ENCODE measurements around the gene PIK3CG.
"Not testable (repeated sequence)": the region's sequence is repeated elsewhere in the genome, so short reads cannot be mapped to it uniquely, and the experiment has no call there.

PIK3CG gene

GRCh38 chr7:106952001-106952657 is 87.0 kb downstream of the PIK3CG start:
- Histone ChIP-seq H2AFZ (ENCODE audit: low read depth, low read length, severe bottlenecking) (no peak overlapping the region), H3K9ac (ENCODE audit: low read length) (no peak overlapping the region)
- TF ChIP-seq EZH2phosphoT487 (conservative IDR thresholded peaks at IDR 0.05; ENCODE audit: low read length): no peak
- TF ChIP-seq CTCF (IDR thresholded peaks at IDR 0.05; ENCODE audit: insufficient read depth, low read length, poor library complexity, severe bottlenecking): no peak

DNA sequence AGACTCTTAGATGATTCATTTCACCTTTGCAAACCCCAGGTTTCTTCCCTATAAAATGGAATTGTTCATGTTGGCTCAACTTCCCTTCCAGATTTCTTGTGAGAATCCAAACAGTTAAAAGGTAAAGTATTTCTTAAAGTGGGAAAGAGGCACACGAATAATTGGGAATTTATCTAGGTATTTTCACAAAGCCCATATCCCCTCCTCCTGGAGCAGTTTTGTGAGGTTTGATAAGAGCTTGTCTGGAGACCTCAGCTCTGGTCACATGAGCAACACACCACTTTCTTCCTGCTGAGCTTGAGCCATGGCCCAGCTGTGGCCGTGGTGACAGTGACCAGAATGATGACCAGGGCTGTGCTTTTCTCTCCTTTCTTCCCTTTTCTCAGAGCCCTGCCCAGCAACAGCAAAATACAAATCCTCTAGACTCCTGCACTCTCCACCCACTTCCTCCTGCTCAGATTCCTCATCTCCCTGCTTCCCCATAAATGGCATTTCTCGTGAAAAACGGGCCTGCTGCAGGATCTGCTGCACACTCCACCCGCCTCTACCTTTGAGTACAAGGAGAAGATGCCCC is 87.7 kb downstream of the PIK3CG start:
- no peak overlapping the region for H3K27ac ChIP-seq (ENCODE audit: low read depth, low read length)
- H4K20me1 ChIP-seq (ENCODE audit: low read depth, low read length): no peaks in the 10 kb centered on the region
- no peaks in the 10 kb centered on the region for H3K27me3 ChIP-seq (ENCODE audit: low read length)
- TF ChIP-seq EZH2phosphoT487 (conservative IDR thresholded peaks at IDR 0.05; ENCODE audit: low read length) (no peak), CTCF (IDR thresholded peaks at IDR 0.05; ENCODE audit: insufficient read depth, low read length, poor library complexity, severe bottlenecking) (no peak)
- H3K9me2 ChIP-seq (replicated peaks; ENCODE audit: insufficient read depth, low read length): no peaks in the 10 kb centered on the region
- no peaks in the 10 kb centered on the region for H3K79me2 ChIP-seq (ENCODE audit: insufficient read depth, low read length)
- no peaks in the 10 kb centered on the region for H3F3A ChIP-seq (ENCODE audit: insufficient read depth)
- H3K9ac ChIP-seq (ENCODE audit: low read length): no peak overlapping the region
- H2AFZ ChIP-seq (ENCODE audit: low read depth, low read length, severe bottlenecking): no peak overlapping the region
- no peak overlapping the region for H3K4me2 ChIP-seq (ENCODE audit: low read depth, low read length, poor library complexity, severe bottlenecking)
- no peaks in the 10 kb centered on the region for H3K36me3 ChIP-seq (ENCODE audit: low read length)
- no peak overlapping the region for H3K4me3 ChIP-seq (ENCODE audit: insufficient read depth, low read length, poor library complexity, severe bottlenecking)
- no peaks in the 10 kb centered on the region for H3K9me3 ChIP-seq (ENCODE audit: insufficient read depth, low read length)

More at GRCh38 chr7:106952001-106952657, 87.0 kb downstream of the PIK3CG start:
- Histone ChIP-seq H3K4me2 (ENCODE audit: low read depth, low read length, poor library complexity, severe bottlenecking) (no peak overlapping the region), H3K9me3 (ENCODE audit: insufficient read depth, low read length) (no peaks in the 10 kb centered on the region), H3K27me3 (ENCODE audit: low read length) (no peaks in the 10 kb centered on the region), H3K36me3 (ENCODE audit: low read length) (no peaks in the 10 kb centered on the region), H3K27ac (ENCODE audit: low read depth, low read length) (no peak overlapping the region), H3K4me3 (ENCODE audit: insufficient read depth, low read length, poor library complexity, severe bottlenecking) (no peak overlapping the region), H4K20me1 (ENCODE audit: low read depth, low read length) (no peaks in the 10 kb centered on the region), H3F3A (ENCODE audit: insufficient read depth) (no peaks in the 10 kb centered on the region), H3K9me2 (replicated peaks; ENCODE audit: insufficient read depth, low read length) (no peaks in the 10 kb centered on the region), H3K79me2 (ENCODE audit: insufficient read depth, low read length) (no peaks in the 10 kb centered on the region)

- no peak overlapping the region for H3K4me2 ChIP-seq (ENCODE audit: low read depth, low read length, poor library complexity, severe bottlenecking)
- no peaks in the 10 kb centered on the region for H3K9me3 ChIP-seq (ENCODE audit: insufficient read depth, low read length)
- H3K36me3 ChIP-seq (ENCODE audit: low read length): no peaks in the 10 kb centered on the region
- no peak overlapping the region for H2AFZ ChIP-seq (ENCODE audit: low read depth, low read length, severe bottlenecking)
- H3F3A ChIP-seq (ENCODE audit: insufficient read depth): no peaks in the 10 kb centered on the region
- no peak overlapping the region for H3K4me3 ChIP-seq (ENCODE audit: insufficient read depth, low read length, poor library complexity, severe bottlenecking)
- TF ChIP-seq EZH2phosphoT487 (conservative IDR thresholded peaks at IDR 0.05; ENCODE audit: low read length) (no peak), CTCF (IDR thresholded peaks at IDR 0.05; ENCODE audit: insufficient read depth, low read length, poor library complexity, severe bottlenecking) (no peak)
- H3K9ac ChIP-seq (ENCODE audit: low read length): no peak overlapping the region
- H3K9me2 ChIP-seq (replicated peaks; ENCODE audit: insufficient read depth, low read length): no peaks in the 10 kb centered on the region
- no peaks in the 10 kb centered on the region for H3K79me2 ChIP-seq (ENCODE audit: insufficient read depth, low read length)
- no peaks in the 10 kb centered on the region for H4K20me1 ChIP-seq (ENCODE audit: low read depth, low read length)
- no peaks in the 10 kb centered on the region for H3K27me3 ChIP-seq (ENCODE audit: low read length)
- H3K27ac ChIP-seq (ENCODE audit: low read depth, low read length): no peak overlapping the region
These were observed 89.8 kb downstream of the PIK3CG start for GRCh38 chr7:106954840-106955239.

DNA sequence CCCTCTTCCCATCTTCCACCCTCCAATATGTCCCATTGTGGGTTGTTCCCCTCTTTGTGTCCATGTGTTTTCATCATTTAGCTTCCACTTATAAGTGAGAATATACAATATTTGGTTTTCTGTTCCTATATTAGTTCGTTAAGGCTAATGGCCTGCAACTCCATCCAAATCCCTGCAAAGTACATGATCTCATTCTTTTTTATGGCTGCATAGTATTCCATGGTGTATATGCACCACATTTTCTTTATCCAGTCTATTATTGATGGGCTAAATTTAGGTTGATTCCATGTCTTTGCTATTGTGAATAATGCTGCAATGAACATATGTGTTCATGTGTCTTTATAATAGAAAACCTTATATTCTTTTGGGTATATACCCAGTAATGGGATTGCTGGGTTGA is 90.8 kb downstream of the PIK3CG start:
- not testable (repeated sequence) for H3K9ac ChIP-seq (ENCODE audit: low read length); H3K9me3 ChIP-seq (ENCODE audit: insufficient read depth, low read length); H3K4me3 ChIP-seq (ENCODE audit: insufficient read depth, low read length, poor library complexity, severe bottlenecking); H3K36me3 ChIP-seq (ENCODE audit: low read length); H4K20me1 ChIP-seq (ENCODE audit: low read depth, low read length); H2AFZ ChIP-seq (ENCODE audit: low read depth, low read length, severe bottlenecking); H3F3A ChIP-seq (ENCODE audit: insufficient read depth); H3K79me2 ChIP-seq (ENCODE audit: insufficient read depth, low read length); H3K4me2 ChIP-seq (ENCODE audit: low read depth, low read length, poor library complexity, severe bottlenecking); H3K27ac ChIP-seq (ENCODE audit: low read depth, low read length); H3K27me3 ChIP-seq (ENCODE audit: low read length); H3K9me2 ChIP-seq (replicated peaks; ENCODE audit: insufficient read depth, low read length)
